ENCODE measurements around the gene ABCF2.

GRCh38 chr7:151202836-151203235 is 24.2 kb downstream of the ABCF2 start:
- TF ChIP-seq NFRKB (IDR thresholded peaks at IDR 0.05) (no peak), ZNF384 (IDR thresholded peaks at IDR 0.05) (no peak), FOXM1 (IDR thresholded peaks at IDR 0.05; ENCODE audit: borderline replicate concordance) (no peak), BHLHE40 (IDR thresholded peaks at IDR 0.05; ENCODE audit: borderline replicate concordance) (no peak)
